Hepatocyte (in vitro differentiated cells): ENCODE results near the gene ENPP7. TPM values are rescaled to one million over a fixed set of nuclear protein-coding genes. Genes with fewer than 3 reads are reported as not detected.

Source experiments
- DNase-seq: peaks from one replicate; pipeline ENCODE4 v3.0.0-alpha.2; 2016; ENCODE audit warnings: low spot score
- H2AFZ ChIP-seq: fragments of 200-600 bp; sonication (generic); 2 replicates; pipeline ENCODE4 v1.6.0; 2016; ENCODE audit warnings: antibody characterized with exemption, mild to moderate bottlenecking
- H3K27ac ChIP-seq: fragments of 200-600 bp; sonication (generic); 2 replicates; pipeline ENCODE4 v1.5.1; 2016; ENCODE audit warnings: mild to moderate bottlenecking
- H3K27me3 ChIP-seq: fragments of 200-600 bp; sonication (generic); 2 replicates; pipeline ENCODE4 v1.6.1; 2016
- H3K36me3 ChIP-seq: fragments of 200-600 bp; sonication (generic); replicated peaks from 2 replicates; pipeline ENCODE4 v1.5.1; 2016; ENCODE audit warnings: low read depth; ENCODE audit not compliant: insufficient read depth
- H3K4me1 ChIP-seq: fragments of 200-600 bp; sonication (generic); 2 replicates; pipeline ENCODE4 v1.5.1; 2016; ENCODE audit warnings: mild to moderate bottlenecking, moderate library complexity; ENCODE audit not compliant: insufficient read depth
- H3K4me2 ChIP-seq: fragments of 200-600 bp; sonication (generic); 2 replicates; pipeline ENCODE4 v1.6.0; 2016
- H3K4me3 ChIP-seq: fragments of 200-600 bp; sonication (generic); 2 replicates; pipeline ENCODE4 v1.5.1; 2016; ENCODE audit warnings: mild to moderate bottlenecking
- H3K79me2 ChIP-seq: fragments of 200-600 bp; sonication (generic); 2 replicates; pipeline ENCODE4 v1.6.0; 2017; ENCODE audit warnings: mild to moderate bottlenecking
- H3K9me2 ChIP-seq: fragments of 200-600 bp; sonication (generic); replicated peaks from 2 replicates; pipeline ENCODE4 v1.6.0; 2017; ENCODE audit warnings: mild to moderate bottlenecking; ENCODE audit not compliant: insufficient read depth
- H3K9me3 ChIP-seq: fragments of 200-600 bp; sonication (generic); 2 replicates; pipeline ENCODE4 v1.5.1; 2016; ENCODE audit warnings: low read depth, mild to moderate bottlenecking
- H4K20me1 ChIP-seq: fragments of 200-600 bp; sonication (generic); 2 replicates; pipeline ENCODE4 v1.6.0; 2016; ENCODE audit warnings: mild to moderate bottlenecking; ENCODE audit not compliant: insufficient read depth, poor library complexity, severe bottlenecking
- CTCF ChIP-seq: fragments of 200-600 bp; sonication (generic); IDR thresholded peaks from 2 replicates; pipeline ENCODE4 v1.5.1; 2016; ENCODE audit warnings: antibody characterized with exemption, mild to moderate bottlenecking; ENCODE audit not compliant: poor library complexity
- EZH2 ChIP-seq: fragments of 200-600 bp; sonication (generic); IDR thresholded peaks from 2 replicates; pipeline ENCODE4 v1.6.1; 2016; ENCODE audit warnings: antibody characterized with exemption, mild to moderate bottlenecking, borderline replicate concordance
- EZH2phosphoT487 ChIP-seq: fragments of 200-600 bp; sonication (generic); IDR thresholded peaks from one replicate; pipeline ENCODE4 v1.6.1; 2018; ENCODE audit warnings: antibody characterized with exemption, mild to moderate bottlenecking, low read depth, moderate library complexity; ENCODE audit not compliant: unreplicated experiment, severe bottlenecking
- WGBS: methylation state at CpG from one replicate; pipeline ENCODE4 v1.1.6; 2016; ENCODE audit warnings: low lambda C conversion rate; ENCODE audit errors: missing lambda C conversion rate; 5-methylcytosine and 5-hydroxymethylcytosine counted together
- polyA plus RNA-seq: library from polyadenylated mRNA; unstranded; fragments of >200 nt; fragmentation: Nextera tagmentation; extraction: Ambion mirVana; gene quantifications from 2 replicates; pipeline ENCODE4 v1.2.1, GENCODE V29; 2016
- total RNA-seq: library from RNA; depleted of rRNA; stranded (reverse); fragments of >200 nt; gene quantifications from 2 replicates; pipeline ENCODE4 v1.2.3, GENCODE V29; 2014

The ENPP7 gene
- total and polyA plus RNA-seq, 2 experiments from 2014 or later = 22.2 to 30.2 TPM

- no peak overlapping the region for H2AFZ ChIP-seq
- no peak overlapping the region for H3K4me2 ChIP-seq
- no peaks in the 10 kb centered on the region for H3K27me3 ChIP-seq
- no peaks in the 10 kb centered on the region for H3K4me1 ChIP-seq
- DNase-seq = no peak
- no peak for TF ChIP-seq EZH2
- no peak for TF ChIP-seq EZH2phosphoT487
- TF ChIP-seq CTCF = no peak
- H3K4me3 ChIP-seq = no peak overlapping the region
- no peaks in the 10 kb centered on the region for H3K36me3 ChIP-seq
- H3K27ac ChIP-seq = no peak overlapping the region
- no peaks in the 10 kb centered on the region for H4K20me1 ChIP-seq
- no peaks in the 10 kb centered on the region for H3K79me2 ChIP-seq
- no peaks in the 10 kb centered on the region for H3K9me3 ChIP-seq
- no peaks in the 10 kb centered on the region for H3K9me2 ChIP-seq
- 87% methylated on average over 21 of the region's 21 CpGs for WGBS
These were observed 29.6 kb downstream of the ENPP7 start for GRCh38 chr17:79760197-79760906.

- no peak overlapping the region for H2AFZ ChIP-seq
- 91% methylated on average over 19 of the region's 19 CpGs for WGBS
- no peaks in the 10 kb centered on the region for H3K27me3 ChIP-seq
These were observed 31.3 kb downstream of the ENPP7 start for GRCh38 chr17:79761894-79762589.

GRCh38 chr17:79765708-79766107 is 35.0 kb downstream of the ENPP7 start:
- Histone ChIP-seq H3K4me1 (no peaks in the 10 kb centered on the region), H3K27me3 (no peaks in the 10 kb centered on the region), H3K9me3 (no peaks in the 10 kb centered on the region), H3K9me2 (no peaks in the 10 kb centered on the region), H2AFZ (no peak overlapping the region), H3K79me2 (no peaks in the 10 kb centered on the region), H3K4me3 (no peak overlapping the region), H3K4me2 (no peak overlapping the region), H3K36me3 (no peaks in the 10 kb centered on the region), H3K27ac (no peak overlapping the region), H4K20me1 (no peaks in the 10 kb centered on the region)
- TF ChIP-seq EZH2phosphoT487 = no peak
- no peak for TF ChIP-seq CTCF
- no peak for TF ChIP-seq EZH2
- WGBS = 91% methylated on average over 3 of the region's 3 CpGs
- DNase-seq = no peak

More at GRCh38 chr17:79761894-79762589, 31.3 kb downstream of the ENPP7 start:
- H3K27ac ChIP-seq = no peak overlapping the region
- no peaks in the 10 kb centered on the region for H3K36me3 ChIP-seq
- H3K79me2 ChIP-seq = no peaks in the 10 kb centered on the region
- DNase-seq = no peak
- TF ChIP-seq EZH2 = no peak
- TF ChIP-seq EZH2phosphoT487 = no peak
- TF ChIP-seq CTCF = no peak
- H3K4me2 ChIP-seq = no peak overlapping the region
- no peaks in the 10 kb centered on the region for H3K9me3 ChIP-seq
- H3K4me1 ChIP-seq = no peaks in the 10 kb centered on the region
- H3K9me2 ChIP-seq = no peaks in the 10 kb centered on the region
- H4K20me1 ChIP-seq = no peaks in the 10 kb centered on the region
- no peak overlapping the region for H3K4me3 ChIP-seq
